ENCODE measurements around the gene DPYSL5.

Gene DPYSL5

GRCh38 chr2:26997394-26997793 lies 149.5 kb downstream of the DPYSL5 start:
- no peak for TF ChIP-seq CTCF (IDR thresholded peaks at IDR 0.05; ENCODE audit: control insufficient read depth, extremely low read depth, insufficient read depth)
- no peak overlapping the region for H3K4me3 ChIP-seq (ENCODE audit: low read depth, low read length)
- DNase-seq (ENCODE audit: low read depth) = no peak

GRCh38 chr2:26998323-26998722 lies 150.4 kb downstream of the DPYSL5 start:
- no peak for TF ChIP-seq CTCF (IDR thresholded peaks at IDR 0.05; ENCODE audit: control insufficient read depth, extremely low read depth, insufficient read depth)
- DNase-seq (ENCODE audit: low read depth) = no peak
- H3K4me3 ChIP-seq (ENCODE audit: low read depth, low read length) = no peak overlapping the region

Data from LNCaP clone FGC (cell line).